Activated T-cell treated with anti-CD3 and anti-CD28 coated beads, Interleukin-2, amount 50 U/mL, for 1 hour (primary cell): Measurements from ENCODE around the gene ATG14.
"Not testable (repeated sequence)": the region's sequence is repeated elsewhere in the genome, so short reads cannot be mapped to it uniquely, and the experiment has no call there.

ENCODE experiments used
- DNase-seq: peaks from one replicate; pipeline ENCODE4 v3.0.0-alpha.2; 2020

The ATG14 gene, protein sequence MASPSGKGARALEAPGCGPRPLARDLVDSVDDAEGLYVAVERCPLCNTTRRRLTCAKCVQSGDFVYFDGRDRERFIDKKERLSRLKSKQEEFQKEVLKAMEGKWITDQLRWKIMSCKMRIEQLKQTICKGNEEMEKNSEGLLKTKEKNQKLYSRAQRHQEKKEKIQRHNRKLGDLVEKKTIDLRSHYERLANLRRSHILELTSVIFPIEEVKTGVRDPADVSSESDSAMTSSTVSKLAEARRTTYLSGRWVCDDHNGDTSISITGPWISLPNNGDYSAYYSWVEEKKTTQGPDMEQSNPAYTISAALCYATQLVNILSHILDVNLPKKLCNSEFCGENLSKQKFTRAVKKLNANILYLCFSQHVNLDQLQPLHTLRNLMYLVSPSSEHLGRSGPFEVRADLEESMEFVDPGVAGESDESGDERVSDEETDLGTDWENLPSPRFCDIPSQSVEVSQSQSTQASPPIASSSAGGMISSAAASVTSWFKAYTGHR

GRCh38 chr14:55411426-55412389 lies at the start of gene ATG14:
Gene ATG14, minus strand, starts transcription at chr14:55411830. Its CDS starts 8 bp downstream, at chr14:55411822.
- peak; percentile 70 for DNase-seq

GRCh38 chr14:55458800-55459515 lies 47.3 kb upstream of the ATG14 start:
- no peak for DNase-seq

DNA sequence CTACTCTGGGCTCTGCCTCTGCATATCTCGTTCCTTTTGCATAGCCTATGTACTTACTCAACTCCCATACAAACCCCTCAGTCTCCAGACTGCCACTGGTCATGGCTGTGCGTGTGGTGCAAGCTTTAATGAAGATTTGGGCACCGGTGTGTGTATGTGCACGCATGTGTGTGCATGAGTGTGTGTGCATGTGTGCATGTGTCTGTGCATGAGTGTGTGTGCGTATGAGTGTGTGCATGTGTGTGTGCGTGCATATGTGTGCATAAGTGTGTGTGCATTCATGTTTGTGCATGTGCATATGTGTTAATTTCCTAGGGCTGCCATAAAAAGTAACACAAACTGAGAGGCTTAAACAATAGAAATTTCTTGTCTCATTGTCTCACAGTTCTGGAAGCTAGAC lies 45.9 kb upstream of the ATG14 start:
- no peak for DNase-seq

- DNase-seq, result not testable (repeated sequence)
Measured at GRCh38 chr14:55456411-55456810, 44.8 kb upstream of the ATG14 start.

DNA sequence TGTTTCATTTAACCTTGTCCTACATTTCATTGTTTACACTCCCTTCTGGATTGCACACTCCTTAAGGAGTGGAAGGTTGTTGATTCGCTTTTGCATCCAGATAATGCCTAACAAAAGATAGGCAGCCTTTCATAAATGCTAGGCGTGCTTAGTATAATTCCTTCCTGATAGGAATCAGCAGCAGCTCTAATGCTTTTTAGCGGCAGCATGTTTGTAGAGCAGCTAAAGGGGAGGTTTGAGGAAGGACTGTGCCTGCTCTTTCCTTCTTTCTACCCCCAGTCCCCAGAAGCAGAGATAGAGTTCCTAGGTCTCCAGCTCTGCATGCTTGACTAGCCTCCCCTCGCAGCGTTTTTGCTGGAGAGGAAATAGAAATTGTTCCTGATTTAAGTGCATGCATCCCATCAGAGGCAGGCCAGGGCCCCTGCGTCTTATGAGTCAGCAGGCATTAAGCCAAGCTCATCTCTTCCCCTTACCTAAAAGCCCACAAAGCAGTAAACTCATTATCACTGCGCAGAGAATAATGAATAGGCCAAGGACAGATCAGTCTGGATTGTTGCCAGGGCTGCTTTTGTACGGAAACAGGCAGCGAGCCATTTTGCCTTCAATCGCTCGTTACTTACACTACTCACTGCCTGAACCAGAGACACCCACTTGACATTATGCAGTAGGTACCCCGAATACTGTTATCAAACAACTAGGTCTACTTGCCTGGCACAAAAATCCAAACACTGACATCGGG lies 42.8 kb upstream of the ATG14 start:
- DNase-seq, result no peak

DNA sequence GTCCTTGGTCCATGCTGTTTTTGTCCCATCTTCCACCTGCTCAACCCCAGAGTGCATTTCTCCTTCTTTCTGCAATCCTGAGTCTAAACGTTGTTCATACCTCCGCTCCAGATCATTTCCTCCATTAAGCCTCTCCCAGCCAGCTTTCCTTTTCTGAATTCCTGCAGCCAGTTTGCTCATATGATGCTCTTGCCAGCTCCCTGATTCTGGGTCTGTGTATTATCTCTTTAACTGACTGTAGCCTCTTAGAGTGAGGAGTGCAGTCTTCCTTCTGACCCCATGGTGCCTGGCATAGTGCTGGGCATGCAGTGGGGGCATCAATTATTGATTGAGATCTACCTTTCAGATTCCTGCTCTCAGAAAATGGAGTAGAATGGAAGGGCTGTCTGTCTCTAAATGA lies 40.3 kb upstream of the ATG14 start:
- DNase-seq, result no peak

DNA sequence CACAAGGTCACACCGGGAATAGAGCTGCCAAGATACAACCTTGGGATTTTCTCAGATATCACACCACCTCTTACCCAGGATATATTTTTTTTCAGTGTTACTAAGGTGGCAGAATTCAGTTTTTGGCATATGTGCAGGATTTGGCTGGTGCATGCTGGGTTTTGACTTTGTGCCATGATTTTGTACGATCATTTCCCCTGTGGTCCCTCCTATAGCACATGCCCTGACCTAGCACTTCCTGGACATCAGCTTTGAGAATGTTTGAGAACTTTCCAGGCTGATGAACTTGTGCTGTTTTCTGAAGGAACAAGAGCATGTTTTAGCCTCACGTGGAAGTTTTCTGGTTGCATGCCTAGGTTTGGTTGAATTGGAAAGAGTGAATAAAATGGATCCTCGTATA lies 39.8 kb upstream of the ATG14 start:
- DNase-seq, result no peak

- no peak for DNase-seq
Measured at GRCh38 chr14:55450987-55451386, 39.4 kb upstream of the ATG14 start.

- no peak for DNase-seq
Measured at GRCh38 chr14:55450539-55450938, 38.9 kb upstream of the ATG14 start.

GRCh38 chr14:55450124-55450523 lies 38.5 kb upstream of the ATG14 start:
- DNase-seq, result no peak

GRCh38 chr14:55449116-55449515 lies 37.5 kb upstream of the ATG14 start:
- DNase-seq, result no peak

DNA sequence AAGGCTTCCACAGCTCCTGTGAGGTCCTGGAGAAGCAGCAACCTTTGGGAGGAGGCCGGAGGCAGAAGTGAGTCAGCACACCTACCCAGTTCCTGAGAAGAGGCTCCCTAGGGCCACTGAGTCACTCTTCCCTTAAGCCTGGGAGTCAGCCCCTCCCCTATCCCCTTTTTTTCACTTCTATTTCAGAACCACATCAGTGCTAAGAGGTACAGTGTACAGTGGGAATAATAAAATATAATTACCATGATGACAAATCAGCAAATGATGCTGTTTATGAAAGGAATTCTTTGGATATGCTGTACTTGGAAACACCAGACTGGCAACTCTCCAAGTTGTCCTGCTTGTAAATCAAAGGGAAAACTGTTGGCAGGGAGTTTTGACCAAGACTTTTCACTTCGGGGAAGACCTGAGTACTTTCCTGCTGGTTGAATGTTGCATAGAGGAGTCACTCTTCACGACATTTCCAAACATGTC lies 36.5 kb upstream of the ATG14 start:
- no peak for DNase-seq

GRCh38 chr14:55446833-55447232 lies 35.2 kb upstream of the ATG14 start:
- DNase-seq, result no peak

DNA sequence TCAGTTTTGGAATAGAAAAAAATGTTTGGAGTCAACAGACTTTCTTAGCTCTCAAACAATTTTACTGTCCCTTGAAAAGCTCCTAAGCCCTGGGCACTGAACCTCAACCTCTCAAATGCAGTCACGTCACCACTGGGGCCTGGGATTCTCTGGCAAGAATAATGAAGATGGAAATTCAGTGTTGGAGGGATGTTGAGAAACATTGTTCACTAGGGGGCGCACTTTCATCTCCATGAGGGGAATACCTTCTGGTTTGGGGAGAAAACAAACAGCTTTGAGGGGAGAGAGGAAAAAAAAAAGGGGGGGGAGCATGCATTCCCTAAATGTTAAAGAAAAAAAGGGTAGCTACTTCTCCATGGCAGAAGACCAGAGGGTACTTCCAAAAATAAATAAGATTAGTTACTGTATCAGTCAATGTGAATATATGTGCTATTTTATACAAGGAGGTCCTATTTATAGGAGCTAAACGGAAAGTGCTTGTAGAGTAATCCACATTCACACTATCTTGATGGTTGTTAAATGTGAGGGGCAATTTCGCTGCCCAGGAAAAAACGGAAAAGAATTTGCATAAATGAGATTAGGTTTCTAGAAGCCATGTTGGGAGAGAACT lies 34.6 kb upstream of the ATG14 start:
- peak; percentile 23 for DNase-seq

DNA sequence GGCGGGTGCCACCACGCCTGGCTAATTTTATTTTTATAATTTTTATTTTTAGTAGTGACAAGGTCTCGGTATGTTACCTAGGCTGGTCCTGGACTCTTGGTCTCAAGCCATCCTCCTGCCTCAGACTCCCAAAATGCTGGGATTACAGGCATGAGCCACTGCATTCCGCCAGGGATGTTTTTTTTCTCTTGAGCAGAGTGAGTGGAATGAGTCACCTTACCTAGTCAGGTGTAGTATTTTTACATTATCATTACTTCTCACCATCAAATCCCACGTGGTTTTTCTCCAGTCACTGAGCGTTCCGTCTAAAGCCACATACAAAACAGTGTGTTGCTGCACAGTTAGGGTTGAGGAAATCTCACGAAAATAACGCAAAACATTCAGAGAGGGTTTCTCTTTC lies 29.7 kb upstream of the ATG14 start:
- DNase-seq, result no peak

- DNase-seq, result no peak
Measured at GRCh38 chr14:55440385-55440784, 28.8 kb upstream of the ATG14 start, which contains the start of gene TBPL2. Gene TBPL2, minus strand, starts transcription at chr14:55440616. Its CDS starts 167 bp downstream, at chr14:55440449.

GRCh38 chr14:55438066-55438683 lies 26.5 kb upstream of the ATG14 start:
- no peak for DNase-seq

GRCh38 chr14:55436931-55437330 lies 25.3 kb upstream of the ATG14 start:
- no peak for DNase-seq

DNA sequence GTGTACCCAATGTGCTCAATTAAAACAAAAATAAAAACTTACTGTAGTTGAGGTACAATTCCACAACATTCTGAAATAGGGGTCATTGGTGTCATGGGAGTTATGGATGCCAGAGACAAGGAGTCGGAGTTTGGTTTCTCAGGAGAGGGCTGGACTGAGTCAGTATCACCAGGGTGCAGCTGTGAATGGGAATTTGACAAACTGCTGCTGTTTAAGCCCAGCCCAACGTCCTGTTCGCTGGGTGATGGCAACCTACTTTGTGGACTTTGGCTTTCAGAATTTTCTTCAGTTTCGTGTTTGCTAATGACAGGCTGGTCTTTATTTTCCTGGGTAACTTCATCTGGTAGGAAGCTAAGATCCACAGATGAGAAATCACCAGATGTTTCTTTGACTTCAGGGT lies 24.9 kb upstream of the ATG14 start:
- no peak for DNase-seq

DNA sequence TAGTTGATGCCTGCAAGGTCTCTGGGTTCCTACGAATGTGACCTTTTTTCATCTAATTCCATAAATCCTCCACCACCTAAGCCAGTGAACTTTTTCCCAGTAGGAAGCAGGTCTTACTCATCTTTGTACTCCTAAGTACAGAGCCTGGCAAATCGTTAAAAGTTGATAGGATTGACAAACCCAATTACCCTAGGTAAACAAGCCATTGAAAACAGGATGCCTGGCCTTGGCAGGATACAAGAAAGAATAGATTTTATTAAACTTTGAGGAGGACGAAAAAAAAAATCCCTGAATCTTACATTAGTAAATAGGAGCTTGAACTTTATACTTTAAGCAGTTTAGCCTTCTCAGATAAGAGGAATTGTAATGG lies 23.2 kb upstream of the ATG14 start:
- DNase-seq, result no peak
